Fibroblast of skin of left quadriceps (primary cell): Measurements from ENCODE around the gene MLNR.
A peak's percentile ranks its signal among the peaks of the same experiment; 100 is the strongest.

Experiments used
- DNase-seq, 2 experiments: peaks; one replicate each; pipeline ENCODE4 v3.0.0-alpha.2; 2013; ENCODE audit warnings: low read depth in 2 of 2

The MLNR gene

DNA sequence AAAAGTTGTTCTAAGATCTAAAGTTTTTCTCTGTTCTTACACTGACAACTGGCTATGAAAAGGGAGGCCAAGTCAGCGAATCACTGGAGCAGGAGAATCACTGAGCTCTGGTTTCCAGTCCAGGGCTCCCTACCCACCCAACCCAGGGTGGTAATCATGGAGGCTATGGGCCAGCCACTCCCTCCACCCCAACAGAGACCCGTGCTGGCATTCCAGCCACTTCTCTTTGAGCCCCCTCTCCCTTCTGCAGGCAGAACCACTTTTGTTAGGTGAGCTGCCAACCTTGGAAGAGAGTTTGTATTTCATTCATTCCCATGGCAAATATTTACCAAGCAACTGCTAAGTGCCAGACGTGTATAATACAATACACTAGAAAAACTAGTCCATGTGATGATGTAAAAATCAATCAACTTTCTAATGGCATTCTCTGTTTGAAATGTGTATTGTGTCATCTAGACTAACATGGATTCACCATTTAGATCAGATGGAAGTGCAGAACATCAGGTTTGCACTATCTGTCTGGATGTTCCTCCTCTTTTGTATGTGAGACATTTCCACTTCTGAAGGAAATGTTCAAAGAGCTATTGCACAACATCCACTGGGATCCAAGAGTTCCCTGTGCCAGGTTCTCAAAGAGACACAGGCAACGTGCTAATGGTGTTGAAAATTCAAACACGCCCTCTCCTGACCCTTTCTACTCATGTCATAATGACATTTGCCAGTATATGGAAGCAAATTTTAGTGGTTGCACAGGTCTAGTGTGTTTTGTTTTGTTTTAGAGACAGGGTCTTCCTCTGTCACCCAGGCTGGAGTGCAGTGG is 5.3 kb downstream of the MLNR start:
- DNase-seq = no peak

DNA sequence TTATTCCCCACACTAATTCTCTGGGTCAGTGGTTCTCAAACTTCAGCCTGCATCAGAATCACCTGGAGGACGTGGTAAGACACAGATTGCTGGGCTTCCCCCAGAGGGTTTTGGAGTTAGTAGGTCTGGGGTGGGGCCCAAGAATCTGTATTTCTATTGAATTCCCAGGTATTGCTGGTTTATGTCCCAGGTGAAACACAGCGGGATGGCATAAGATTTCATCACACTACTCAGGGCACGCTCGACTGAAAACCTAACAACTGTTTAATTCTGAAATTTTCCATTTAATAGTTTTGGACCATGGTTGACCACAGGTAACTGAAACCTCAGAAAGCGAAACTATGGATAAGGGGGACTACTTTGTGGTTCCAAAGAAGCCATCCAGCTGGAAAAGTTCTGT is 6.5 kb downstream of the MLNR start:
- no peak for DNase-seq

DNA sequence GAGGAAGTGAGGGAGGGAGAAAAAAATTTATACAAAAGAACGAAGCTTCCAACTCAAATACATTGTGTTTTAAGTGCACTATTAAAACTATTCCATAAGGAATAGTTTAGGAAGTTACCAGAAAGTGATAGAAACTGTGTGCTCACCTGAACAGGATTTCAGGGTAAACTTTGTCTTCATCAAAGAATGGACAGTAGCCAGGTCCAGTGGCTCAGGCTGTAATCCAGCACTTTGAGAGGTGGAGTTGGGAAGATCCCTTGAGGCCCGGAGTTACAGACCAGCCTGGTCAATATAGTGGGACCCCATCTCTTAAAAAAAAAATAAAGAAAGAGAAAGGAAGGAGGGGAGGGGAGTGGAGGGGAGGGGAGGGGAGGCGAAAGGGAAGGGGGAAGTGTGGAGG is 14.6 kb downstream of the MLNR start:
- no peak for DNase-seq

DNA sequence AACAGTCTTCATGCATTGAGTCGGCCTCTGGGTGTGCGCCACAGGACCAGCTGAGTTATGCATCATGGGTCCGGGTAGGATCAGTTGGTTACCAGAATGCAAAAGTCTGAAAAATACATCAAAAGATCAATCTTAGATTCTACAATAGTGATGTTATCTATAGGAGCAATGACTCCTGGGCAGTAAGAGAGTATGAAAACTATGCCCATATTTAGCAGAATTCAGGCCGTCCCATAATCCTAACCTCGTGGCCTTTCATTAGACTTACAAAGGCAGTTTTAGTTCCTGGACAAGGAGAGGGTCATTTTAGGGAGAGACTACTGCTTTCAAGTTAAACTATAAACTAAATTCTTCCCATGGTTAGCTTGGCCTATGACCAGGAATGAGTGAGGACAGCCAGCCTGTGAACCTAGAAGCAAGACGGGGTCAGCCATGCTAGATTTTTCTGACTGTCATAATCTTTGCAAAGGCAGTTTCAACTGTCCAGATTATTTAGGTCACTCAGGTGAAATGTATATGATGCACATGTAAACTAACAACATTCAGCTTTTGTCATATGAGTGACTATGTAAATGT is 15.8 kb downstream of the MLNR start:
- no peak for DNase-seq

DNA sequence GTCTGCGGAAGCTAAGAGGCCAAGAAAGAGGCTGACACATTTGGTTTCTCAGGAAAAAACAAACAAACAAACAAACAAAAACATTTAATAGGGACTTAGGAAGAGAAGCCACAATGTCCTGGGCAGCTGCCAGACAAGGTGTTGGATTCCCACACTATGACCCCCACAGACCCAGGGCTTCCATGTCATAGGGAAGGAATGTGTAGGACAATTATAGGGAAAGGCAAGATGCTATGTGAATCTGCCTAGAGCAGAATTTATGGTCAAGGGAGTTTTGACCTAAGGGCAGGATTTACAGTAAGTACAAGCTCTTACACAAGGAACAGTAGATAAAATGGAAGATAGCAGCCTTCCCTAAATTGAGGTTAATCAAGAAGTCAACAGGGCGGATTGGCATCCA is 18.5 kb downstream of the MLNR start:
- no peak for DNase-seq

DNA sequence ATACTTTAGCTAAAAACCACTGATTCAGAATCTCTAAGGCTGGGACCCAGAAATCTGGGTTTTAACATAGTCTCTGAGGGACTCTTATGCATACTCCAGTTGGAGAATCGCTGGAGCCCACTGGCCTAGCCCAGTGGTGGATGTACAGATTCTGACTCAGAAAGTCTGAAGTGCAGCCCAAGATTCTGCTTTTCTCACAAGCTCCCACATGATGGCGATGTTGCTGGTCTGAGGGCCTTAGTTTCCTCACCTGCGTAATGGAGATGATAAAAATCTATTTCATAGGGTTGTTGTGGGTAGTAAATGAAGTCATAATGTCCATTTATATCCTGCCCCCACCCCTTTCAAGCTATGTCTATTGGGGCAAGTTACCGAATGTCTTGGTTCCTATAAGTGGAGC is 19.9 kb downstream of the MLNR start:
- DNase-seq = no peak

DNA sequence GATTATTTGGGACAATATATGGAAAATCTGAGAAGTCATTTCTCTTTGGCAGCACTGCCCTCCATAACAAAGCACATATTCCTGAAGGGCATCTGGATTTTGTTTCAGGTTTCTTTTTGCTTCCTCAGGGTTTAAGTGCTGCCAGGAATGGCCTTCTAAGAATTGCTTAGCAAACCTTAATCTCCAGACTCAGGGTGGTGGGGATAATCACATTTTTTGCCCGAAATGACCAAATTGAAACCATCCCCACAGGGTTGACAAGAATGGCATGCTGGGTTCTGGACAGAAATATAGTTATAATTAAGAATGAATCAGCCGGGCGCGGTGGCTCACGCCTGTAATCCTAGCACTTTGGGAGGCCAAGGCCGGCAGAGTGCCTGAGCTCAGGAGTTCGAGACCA is 21.2 kb downstream of the MLNR start:
- DNase-seq = no peak

DNA sequence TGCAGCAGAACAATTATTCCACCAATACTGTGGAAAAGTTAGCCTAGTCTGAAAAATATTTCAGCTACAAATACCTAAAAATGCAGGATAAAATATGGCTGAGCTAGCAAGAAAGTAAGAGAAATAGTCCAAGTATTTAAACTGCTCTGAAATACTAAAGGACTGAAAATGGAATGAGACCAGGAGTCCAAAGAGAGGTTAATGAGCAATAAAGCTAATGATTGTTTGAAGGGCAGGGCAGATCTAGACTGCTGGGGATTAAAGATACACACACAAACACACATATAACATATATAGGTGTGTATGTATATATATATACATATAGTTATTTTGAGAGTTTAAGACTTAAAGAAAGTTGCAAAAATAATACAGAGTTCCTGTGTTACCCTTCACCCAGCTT is 25.0 kb downstream of the MLNR start:
- no peak for DNase-seq

DNA sequence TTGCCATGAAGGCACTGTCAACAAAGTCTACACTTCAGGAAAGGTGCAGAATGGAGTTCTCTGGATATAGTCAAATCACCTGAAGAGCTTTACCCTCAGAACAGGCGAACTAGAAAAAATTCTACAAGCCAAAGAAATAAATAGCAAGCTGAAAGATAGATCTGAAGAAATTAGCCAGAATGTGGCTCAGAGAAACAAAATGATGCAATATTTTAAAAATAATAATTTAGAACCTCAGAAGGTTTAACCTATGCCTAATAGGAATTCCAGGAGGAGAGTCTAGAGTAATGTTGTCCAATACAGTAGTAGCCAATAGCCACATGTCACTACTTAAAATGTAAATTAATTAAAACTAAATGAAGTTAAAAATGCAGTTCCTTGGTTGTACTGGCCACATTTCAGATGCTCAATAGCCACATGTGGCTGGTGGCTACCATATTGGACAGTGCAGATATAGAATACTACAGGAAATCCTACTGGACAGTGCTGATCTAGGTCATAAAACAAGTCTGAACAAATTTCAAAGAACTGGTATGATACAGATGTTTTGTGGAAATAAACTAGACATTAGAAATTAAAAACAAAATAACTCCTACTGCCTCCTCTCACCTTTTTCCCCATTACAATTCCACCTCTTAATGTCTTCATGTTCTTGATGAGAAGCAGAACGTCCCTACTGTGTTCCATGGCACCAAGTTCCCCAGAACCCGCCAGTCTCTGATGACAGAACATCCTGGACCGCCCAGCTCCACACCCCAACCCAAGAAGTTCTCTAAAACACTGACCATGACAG is 26.9 kb downstream of the MLNR start:
- DNase-seq = no peak

DNA sequence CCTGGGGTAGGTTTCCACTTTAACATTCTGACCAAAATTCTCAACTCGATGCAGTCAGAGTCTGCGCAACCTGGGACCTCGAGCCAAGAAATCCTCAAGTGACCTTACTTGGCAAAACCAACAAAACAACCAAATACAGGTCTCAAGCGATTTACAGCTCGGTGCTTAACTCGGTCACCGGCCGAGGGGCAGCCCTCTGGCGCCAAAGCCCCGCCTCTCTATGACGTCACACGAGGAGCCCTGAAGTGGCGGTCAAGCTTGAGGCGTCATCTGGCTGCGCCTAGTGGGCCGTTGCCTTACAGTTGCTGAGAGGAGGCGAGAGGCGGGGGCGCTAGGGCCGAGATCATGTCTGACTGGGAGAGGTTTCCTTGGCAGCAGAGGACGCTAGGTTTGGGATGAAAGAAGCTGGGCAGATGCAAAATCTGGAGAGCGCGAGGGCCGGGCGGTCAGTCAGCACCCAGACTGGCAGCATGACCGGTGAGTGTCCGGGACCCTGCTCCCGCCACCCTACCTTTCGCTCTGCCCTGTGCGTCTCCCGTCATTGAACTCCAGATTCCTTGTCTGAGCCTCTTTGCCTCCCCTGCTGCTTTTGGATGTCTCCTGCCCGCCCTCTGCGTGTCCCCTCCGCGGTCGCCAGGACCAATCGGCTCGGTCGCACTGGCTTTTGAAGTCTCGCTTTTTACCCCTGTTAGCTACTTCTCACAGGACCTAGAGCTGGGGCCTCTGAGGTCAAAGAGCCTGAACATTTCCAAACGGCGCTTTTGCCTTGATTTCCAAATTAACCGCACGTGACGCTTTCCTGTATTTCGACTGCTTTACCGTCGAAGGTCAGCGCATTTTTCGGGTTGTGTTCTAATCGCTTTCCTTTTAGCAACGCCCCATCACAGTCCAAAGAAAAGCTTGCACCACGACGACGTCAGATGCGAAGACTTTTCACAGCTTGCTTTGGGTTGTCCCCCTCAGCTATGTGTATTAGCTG is 27.8 kb downstream of the MLNR start, which contains the start of gene CDADC1:
Gene CDADC1 (plus strand): TSS at position 283 of the 979 bp plus-strand sequence. CDS start 113 bp downstream, at position 396.
- peak; percentile 86 to 87 for DNase-seq

DNA sequence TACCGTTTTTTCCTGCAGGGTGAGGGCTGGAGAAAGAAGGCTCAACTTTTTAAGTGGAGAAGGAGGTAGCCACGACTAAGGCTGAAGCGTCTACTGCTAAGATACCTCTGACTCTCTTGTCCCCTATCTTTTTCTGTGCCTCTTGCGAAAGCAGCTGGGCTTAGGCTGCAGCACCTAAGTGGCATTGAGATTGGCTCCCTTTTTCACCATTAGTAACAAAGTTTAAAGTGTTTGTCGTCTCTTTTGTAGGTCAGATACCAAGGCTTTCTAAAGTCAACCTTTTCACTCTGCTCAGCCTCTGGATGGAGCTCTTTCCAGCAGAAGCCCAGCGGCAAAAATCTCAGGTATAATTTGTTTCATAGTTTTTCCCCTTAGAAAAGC is 28.5 kb downstream of the MLNR start:
- no peak for DNase-seq

DNA sequence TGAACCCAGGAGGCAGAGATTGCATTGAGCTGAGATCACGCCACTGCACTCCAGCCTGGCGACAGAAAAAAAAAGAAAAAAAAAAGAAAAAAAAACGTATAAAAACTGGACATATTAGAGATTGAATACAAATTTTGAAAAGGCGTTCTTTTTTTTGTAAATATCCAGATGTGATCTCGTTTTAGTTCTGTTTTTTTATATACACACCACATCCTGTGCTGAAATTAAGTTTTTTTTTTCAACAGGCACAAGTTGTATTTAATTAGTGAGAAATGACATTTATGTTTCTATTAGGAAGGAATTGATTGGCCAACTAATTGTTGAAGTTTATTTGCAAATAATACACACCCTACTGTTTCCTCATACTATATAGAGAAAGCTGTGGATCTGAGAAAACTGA is 31.2 kb downstream of the MLNR start:
- DNase-seq = no peak

DNA sequence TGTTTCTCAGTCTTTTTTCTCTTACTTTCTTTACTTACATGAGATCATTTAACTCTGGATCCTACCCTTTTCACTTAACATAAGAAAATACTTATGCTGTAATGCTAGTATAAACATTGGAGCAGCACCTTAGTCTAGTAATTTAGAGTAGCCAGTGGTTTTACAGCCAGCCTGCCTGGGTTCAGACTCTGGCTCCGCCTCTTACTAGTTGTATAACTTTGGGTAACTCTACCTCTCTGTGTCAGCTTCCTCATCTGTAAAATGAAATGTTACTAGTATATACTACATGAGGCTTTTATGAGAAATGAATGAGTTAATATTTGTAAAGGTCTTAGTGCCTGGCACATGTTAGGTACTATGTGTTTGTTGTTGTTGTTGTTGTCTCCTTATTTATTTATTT is 33.2 kb downstream of the MLNR start:
- no peak for DNase-seq

DNA sequence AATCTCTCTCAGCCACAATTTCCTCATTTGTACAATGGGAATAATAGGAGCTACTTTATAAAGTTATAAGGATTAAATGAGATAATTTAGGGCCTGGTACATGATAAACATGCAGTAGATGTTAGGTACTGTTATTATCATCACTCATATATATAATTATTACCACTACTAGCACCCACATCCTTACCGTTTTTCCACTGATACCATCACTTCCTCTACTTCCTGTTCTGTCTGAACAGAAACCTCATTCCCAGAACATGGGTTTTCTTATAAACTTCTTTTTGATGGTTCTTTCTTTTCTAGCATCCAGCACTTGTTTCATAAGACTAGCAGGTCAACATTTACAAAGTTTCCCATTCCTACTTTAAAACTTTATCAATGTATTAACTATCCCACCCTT is 33.9 kb downstream of the MLNR start:
- no peak for DNase-seq

DNA sequence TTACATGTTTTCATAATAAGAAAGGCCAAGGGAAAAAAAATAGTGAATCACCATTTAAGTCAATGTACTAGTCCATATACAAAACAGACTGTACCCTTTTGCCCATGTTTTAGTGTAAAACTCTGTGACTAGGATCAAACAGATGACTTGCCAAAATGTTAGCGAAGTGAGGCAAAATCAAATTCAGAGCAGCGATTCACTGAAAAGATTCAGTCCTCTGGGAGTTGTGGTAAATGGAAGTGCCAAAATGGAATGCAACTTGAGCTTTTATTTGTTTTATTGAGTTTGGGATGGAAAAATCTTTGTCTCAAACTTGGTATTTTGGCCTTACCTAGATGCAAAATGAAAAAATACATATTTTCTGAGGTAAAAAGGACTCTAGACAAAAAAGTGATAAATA is 36.7 kb downstream of the MLNR start:
- peak in 1 of 2 experiments; percentile 22 for DNase-seq

DNA sequence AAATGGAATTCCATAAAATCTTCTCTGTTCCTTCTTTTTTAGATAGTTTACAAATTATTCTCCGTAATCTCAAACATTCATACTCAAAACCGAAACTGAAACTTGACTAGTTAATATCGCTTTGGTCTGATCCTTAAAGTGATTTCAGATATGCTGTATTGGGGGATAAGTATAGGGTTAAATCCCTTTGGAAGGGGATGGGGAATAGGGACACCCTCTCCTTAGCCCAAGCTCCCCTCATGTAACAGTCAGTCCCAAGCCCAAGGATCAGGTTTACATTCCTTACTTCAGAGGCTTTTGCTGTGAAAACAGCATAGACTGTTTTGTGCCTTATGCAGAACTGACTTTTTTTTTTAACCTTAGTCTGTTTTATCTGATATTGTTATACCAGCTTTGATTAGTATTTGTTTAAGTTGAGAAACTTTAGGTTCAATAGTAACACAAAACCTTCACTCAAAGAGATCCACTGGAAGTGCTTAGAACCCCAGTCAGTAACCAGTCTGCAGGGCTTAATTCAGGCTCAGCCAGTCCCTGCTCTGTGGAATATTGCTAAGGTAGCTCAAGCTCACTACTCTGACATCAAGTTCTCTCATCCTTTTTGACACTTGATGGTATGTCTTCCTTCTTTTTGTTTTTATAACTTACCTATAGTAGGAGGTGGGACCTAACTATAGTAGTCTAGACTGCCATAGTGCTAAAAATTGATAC is 38.1 kb downstream of the MLNR start:
- no peak for DNase-seq

DNA sequence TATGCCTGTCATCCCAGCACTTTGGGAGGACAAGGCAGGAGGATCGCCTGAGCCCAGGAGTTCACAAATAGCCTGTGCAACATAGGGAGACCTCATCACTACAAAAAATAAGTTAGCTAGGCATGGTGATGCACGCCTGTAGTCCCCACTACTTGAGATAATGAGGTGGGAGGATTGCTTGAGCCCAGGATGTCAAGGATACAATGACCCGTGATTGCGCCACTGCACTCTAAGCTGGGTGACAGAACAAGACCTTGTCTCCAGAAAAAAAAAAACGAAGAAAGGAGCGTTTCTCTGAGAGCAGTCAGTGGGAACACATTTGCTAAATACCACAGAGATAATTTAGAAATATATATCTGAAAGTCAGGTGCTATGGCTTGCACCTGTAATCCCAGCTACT is 39.4 kb downstream of the MLNR start:
- DNase-seq = no peak

DNA sequence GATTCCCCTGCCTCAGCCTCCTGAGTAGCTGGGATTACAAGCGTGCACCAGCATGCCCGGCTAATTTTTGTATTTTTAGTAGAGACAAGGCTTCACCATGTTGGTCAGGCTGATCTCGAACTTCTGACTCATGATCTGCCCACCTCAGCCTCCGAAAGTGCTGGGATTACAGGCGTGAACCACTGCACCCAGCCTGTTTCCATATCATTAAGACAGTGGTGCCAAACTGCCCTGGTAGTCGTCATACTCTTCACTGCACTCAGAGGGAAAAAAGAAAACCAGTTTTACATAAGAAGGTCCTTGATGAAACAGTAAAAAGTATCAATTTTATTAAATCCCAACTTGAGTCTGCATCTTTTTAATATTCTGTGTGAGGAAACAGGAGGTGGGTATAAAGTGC is 42.5 kb downstream of the MLNR start:
- DNase-seq = no peak

DNA sequence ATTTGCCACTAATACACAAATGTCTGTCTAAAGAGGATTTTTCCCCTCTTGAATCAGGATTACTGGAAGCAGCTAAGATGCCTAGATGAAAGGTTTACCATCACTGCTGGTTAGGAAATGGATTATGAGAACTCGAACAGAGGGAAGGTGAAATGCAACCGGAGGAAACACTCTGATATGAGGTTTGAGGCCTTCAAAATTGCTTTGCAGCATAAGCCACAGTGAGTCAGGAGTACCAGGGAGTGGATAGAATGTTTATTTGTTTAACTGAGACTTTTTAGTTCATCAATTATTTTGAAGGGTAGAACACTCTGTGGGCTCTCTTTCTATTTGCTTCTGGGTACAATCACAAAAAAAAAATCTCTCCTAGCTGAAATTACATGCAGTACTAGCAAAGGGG is 45.7 kb downstream of the MLNR start:
- peak in 1 of 2 experiments; percentile 3 for DNase-seq

DNA sequence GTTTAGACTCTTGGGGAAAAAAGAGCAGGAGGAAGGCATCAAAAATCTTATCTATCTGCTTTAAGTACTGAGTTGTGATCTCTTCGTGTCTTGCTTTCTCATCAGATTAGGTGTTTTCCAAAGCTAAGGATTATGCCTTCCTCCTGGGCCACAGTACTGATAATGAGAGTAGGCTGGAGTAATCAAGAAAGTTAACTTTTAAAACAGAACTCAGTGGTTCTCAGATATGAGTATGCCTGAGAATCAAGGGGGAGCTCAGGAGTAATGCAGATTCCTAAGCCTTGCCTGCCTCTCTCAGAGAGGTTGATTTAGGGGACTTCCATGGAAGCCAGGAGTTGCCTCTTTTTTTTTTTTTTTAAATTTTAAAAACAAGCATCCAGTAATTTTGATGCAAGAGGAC is 51.1 kb downstream of the MLNR start:
- DNase-seq = no peak
